HG02678 (cell line): ENCODE results near the gene ABL1.

Source experiments
- ATAC-seq: cut with Tn5 transposase; IDR thresholded peaks from one replicate; pipeline ENCODE4 v1.9.1; 2021; ENCODE audit warnings: mild to moderate bottlenecking, moderate library complexity; ENCODE audit not compliant: unreplicated experiment

Gene ABL1

DNA sequence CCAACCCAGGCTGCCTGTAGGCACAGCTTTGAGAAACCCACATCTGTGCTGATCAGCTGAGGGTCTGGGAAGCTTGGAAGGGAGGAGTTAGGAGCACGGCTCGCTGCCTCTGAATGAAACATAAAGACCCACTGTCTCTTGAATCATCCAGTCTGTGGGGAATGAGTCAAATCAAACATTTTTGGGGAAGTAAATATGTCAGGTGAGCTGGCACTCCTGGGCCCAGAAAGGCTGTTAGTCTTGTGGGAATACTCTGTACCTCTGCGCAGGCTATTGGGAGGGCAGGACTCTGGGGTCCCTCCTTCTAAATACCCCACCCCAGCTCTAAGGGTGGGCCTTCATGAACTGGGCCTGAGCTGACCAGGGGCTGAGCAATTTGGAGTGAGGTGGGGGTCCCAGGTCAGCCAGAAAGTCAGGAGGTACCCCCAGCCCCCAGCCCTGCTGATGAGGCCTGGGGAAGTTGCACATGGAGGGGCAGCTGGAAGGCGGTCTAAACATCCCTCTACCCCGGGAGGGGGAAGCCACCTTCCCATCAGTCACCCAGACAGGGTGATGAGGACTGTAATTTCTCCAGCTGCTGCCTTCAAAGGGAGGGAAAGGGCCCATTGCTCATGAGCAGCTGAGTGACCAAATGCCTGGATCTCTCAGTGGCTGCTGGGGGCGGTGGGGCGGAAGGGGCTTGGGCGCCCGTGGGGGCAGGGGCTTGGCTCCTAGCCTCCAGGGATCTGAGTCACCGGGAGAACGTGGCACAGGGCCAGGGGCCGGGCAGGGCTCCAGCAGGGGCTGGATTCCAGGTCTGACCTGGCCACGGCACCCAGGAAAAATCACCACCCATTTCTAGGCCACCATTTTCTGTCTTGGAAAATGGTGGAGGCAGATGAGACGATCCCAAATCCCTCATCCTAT, 93.2 kb downstream of the ABL1 start:
- no peak for ATAC-seq

DNA sequence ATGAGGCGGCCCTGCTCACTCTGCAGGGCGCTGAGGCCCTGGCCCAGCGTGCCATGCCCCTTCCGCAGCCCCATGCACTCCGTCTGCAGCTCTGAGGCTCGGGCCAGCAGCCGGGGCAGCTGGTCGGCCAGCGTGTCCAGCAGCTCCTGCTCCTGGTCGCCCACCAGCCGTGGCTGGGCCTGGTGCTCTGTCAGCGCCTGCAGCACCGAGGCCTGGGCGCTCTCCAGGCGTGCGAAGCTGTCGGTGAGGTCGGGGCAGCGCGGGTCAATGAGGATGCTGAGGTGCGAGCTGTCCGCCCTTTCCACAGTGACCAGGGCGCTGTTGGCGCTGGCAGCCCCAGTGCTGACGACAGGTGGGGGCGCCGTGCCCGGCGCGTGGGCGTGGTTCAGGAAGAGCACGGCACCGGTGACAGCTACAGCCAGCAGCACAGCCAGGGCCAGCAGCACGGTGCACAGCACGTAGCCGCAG, 94.6 kb downstream of the ABL1 start:
- no peak for ATAC-seq

DNA sequence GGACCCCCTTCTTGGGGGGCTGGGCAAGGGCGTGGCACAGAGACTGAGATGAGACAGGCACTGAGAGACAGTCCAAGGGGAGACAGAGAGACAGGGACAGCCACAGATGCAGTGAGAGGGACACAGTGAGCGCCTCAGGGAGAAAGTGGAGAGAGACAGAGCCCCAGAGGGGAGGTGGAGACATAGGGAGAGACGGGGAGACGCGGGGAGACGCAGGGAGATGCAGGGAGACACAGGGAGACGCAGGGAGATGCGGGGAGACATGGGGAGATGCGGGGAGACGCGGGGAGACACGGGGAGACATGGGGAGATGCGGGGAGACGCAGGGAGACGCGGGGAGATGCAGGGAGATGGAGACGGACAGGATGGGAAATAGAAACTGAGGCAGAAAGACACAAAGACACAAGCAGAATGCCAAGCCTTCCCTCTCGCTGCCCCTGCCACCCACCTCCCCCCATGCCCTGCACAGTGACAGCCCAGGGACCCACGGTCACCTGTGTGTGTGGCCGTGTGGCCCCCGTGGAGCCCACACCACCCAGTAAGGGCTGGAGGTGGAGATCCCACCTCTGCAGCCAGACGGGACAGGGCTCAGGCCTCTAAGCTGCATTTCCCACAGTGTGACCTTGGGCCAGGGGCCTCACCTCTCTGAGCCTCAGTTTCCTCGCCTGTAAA, 95.2 kb downstream of the ABL1 start:
- no peak for ATAC-seq

GRCh38 chr9:130930804-130931349, 95.8 kb downstream of the ABL1 start:
- ATAC-seq, result no peak

- ATAC-seq, result no peak
Observed at GRCh38 chr9:130931508-130932254, 96.6 kb downstream of the ABL1 start.

DNA sequence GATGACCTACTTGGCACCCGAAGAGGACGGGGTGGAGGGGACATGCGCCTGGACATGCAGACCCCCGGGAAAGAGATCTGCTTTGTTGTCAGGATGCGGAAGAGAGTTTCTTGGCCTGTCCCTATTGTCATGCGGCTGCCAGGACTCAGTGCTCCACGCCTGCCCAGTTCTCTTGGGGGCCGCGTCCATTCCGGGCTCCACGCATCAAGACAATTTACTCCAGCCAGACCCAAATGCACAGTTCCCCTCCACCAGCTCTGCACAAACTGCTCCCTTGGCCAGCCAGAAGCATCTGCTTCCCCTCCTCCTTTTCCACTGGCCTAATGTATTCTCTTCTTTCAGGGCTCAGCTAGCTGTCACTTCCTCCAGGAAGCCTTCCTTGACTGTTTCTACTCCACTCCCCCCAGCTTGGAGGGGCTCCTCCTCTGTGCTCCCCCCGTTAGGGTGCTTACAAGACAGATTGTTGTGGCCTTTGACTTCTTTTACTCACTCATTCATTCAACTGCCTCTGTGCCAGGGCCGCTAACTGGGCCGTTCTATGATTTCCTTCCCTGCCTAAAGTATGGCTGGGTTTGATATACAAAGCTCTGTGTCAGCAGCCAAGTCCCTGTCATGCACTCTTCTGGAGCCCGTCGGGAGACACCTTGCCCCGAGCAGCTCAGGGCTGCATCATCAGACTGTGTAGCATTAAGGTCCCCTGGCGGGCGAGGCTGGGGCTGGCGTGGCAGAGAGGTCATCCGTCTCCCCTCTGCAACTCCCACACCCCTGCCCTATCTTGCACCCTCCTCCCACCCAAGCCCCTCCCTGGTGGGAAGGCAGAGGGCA, 97.4 kb downstream of the ABL1 start:
- ATAC-seq, result no peak

DNA sequence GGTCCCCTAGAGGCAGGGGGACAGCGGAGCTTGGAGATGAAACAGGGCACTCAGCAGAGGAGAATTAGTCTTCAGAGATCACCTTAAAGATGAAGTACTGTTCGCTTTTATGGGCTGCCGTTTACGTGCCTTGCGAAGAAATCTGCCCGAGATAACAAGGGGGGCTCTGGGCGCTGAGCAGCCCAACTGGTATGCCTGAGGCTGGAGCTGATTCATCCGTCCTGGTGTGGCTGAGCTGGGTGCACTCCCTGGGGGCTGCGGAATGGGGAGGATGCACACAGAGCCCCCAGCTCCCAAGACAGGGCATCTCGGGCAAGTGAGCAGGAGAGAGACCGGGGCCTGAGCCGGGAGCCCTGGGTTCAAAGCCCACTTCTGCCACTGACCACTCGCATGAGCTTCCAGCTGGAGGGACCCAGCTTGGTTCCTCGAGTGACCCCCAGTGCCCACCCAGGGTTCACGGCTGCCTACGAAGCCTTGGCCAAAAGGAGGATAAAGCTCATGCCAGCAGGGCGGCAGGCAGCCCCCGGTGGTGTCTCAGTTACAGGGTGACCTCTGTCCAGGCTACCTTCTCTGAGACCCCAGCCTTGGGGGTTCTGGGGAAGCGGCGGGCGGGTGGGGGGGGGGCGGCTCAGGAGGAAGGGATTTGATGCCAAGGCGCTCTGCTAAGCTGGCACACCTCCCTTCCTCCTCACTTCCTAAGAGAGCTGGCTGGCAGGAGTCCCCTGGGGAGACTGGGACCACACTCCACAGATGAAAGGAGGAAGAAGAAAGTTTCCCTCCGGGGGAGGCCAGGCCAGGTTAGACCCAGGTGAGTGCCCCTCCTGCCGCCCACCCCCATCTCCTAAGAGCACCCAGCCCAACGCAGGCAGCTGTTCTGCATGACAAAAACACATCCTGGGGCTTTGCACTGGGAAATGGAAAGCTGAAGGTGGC, 98.3 kb downstream of the ABL1 start:
- ATAC-seq, result no peak

- ATAC-seq, result no peak
Observed at GRCh38 chr9:130934246-130934645, 99.2 kb downstream of the ABL1 start.

DNA sequence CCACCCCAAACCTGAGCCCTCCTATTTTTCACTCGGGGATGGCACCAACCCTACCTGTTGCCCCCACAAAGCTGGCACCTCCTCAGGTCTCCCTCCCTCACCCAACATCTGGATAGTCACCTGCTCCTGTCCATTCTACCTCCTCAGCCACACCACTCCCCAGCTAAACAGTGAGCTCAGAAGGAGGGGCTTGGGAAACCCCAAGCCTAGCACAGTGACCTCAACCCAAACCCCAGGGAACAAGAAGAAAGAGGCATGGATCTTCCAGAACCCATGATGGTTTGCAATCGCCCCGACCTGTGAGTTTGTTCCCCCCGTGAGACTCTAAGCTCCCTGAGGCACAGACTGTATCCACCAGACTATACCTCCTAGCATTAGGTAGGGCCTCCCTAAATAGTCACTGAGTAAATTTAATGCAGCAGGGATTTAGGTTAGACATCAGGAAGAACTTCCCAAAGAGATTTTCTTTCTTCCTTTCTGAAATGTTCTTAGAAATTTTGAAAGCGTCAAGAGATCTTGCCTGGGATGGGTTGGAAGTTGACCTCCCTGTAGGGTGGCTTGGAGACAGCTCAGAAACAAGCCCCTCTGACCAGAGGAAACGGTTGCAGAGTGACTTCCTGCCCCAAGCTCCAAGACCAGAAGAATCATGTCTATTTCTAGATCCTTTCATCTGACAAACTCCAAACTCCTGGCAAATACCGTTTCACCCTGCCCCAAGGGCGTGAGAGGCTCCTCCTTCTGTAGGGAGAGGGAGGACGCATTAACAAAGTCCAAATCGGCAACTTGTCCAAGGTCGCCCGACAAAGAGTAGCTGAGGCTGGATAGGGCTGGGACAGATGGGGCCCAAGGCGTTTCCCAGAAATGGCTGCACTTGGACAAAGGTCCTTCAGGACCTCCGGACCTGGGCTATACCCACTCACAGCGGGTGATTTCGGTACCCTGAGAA, 99.9 kb downstream of the ABL1 start:
- no peak for ATAC-seq

- no peak for ATAC-seq
Observed at GRCh38 chr9:130935648-130936271, 100.7 kb downstream of the ABL1 start.

GRCh38 chr9:130936285-130937117, 101.4 kb downstream of the ABL1 start:
- no peak for ATAC-seq
